ENCODE data around the gene VTI1A.
A peak's percentile ranks its signal among the peaks of the same experiment; 100 is the strongest.

Gene VTI1A

GRCh38 chr10:112507046-112507445 lies 60.0 kb downstream of the VTI1A start:
- DNase-seq: no peak

- no peak for DNase-seq
Measured at GRCh38 chr10:112507988-112508387, 61.0 kb downstream of the VTI1A start.

- DNase-seq: no peak
Measured at GRCh38 chr10:112509558-112510291, 62.7 kb downstream of the VTI1A start.

- DNase-seq: no peak
Measured at GRCh38 chr10:112510384-112510783, 63.4 kb downstream of the VTI1A start.

GRCh38 chr10:112512294-112512693 lies 65.3 kb downstream of the VTI1A start:
- no peak for DNase-seq

- no peak for DNase-seq
Measured at GRCh38 chr10:112515126-112515525, 68.1 kb downstream of the VTI1A start.

GRCh38 chr10:112515852-112516251 lies 68.8 kb downstream of the VTI1A start:
- no peak for DNase-seq

GRCh38 chr10:112517451-112517862 lies 70.4 kb downstream of the VTI1A start:
- DNase-seq: no peak

- DNase-seq: no peak
Measured at GRCh38 chr10:112519133-112519761, 72.2 kb downstream of the VTI1A start.

- no peak for DNase-seq
Measured at GRCh38 chr10:112520914-112521313, 73.9 kb downstream of the VTI1A start.

GRCh38 chr10:112524641-112525040 lies 77.6 kb downstream of the VTI1A start:
- DNase-seq: no peak

GRCh38 chr10:112525200-112525599 lies 78.2 kb downstream of the VTI1A start:
- no peak for DNase-seq

GRCh38 chr10:112526139-112526538 lies 79.1 kb downstream of the VTI1A start:
- no peak for DNase-seq

GRCh38 chr10:112526906-112527305 lies 79.9 kb downstream of the VTI1A start:
- DNase-seq: peak in 3 of 56 donors; percentile 2 to 21 (median 4)

- DNase-seq: no peak
Measured at GRCh38 chr10:112528235-112528634, 81.2 kb downstream of the VTI1A start.

GRCh38 chr10:112531421-112531820 lies 84.4 kb downstream of the VTI1A start:
- DNase-seq: no peak

- no peak for DNase-seq
Measured at GRCh38 chr10:112532189-112532588, 85.2 kb downstream of the VTI1A start.

- no peak for DNase-seq
Measured at GRCh38 chr10:112532956-112533355, 85.9 kb downstream of the VTI1A start.

- no peak for DNase-seq
Measured at GRCh38 chr10:112533916-112534315, 86.9 kb downstream of the VTI1A start.

GRCh38 chr10:112535531-112535951 lies 88.5 kb downstream of the VTI1A start:
- DNase-seq: no peak

- no peak for DNase-seq
Measured at GRCh38 chr10:112536663-112537062, 89.6 kb downstream of the VTI1A start.

- DNase-seq: no peak
Measured at GRCh38 chr10:112538168-112538567, 91.2 kb downstream of the VTI1A start.

- DNase-seq: no peak
Measured at GRCh38 chr10:112539340-112539739, 92.3 kb downstream of the VTI1A start.

Measured in nucleus accumbens (tissue), 56 donors.